COLO829 (cell line): ENCODE measurements around the gene GLYR1.

Experiments
- DNase-seq: peaks from one replicate; pipeline ENCODE4 v3.0.0; 2012; ENCODE audit warnings: low spot score

GLYR1 gene

DNA sequence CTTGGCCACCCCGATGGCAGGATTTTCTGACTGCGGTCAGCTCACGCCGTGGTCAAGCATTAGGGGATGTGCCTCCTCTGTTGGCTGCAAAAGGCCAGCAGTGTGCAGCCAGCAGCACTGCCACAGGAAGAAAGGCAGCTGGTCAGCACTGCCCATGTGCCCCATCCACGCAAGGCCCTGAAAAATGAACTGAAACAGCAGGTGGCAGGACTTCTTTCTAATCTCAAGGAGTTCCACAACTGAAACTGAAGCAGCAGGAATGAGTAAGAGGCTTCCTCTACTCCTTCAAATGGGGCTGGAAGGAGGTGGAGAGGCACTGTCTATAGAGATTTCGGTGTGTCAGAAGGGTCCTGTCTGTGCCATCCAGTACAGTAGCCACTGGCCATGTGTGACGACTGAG lies 83.3 kb downstream of the GLYR1 start:
- DNase-seq = no peak

GRCh38 chr16:4762205-4762604 lies 84.9 kb downstream of the GLYR1 start:
- DNase-seq = no peak

GRCh38 chr16:4760221-4760910 lies 86.7 kb downstream of the GLYR1 start:
- no peak for DNase-seq

GRCh38 chr16:4755687-4756086 lies 91.4 kb downstream of the GLYR1 start:
- DNase-seq = no peak

DNA sequence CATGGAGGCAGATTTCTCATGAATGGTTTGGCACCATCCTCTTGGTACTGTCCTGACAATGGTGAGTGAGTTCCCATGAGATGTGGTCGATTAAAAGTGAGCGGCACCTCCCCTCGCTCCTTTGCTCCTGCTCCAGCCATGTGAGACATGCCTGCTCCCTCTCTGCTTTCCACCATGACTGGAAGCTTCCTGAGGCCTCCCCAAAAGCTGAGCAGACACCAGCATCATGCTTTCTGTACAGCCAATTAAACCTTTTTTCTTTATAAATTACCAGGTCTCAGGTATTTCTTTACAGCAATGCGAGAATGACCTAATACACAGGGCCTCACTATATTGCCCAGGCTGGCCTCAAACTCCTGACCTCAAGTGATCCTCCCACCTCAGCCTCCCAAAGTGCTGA lies 92.2 kb downstream of the GLYR1 start:
- no peak for DNase-seq

DNA sequence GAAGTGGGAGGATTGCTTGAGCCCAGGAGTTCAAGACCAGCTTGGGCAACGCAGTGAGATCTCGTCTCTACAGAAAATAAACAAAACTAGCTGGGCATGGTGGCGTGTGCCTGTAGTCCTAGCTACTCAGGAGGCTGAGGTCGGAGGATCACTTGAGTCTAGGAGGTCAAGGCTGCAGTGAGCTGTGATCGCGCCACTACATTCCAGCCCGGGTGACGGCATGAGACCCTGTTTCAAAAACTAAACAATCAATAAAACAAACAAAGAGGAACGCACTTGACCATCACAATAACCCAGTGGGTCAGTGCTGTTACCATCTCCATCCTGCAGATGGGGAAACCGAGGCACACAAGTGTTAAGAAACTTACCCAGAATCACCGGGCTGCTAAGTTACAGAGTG lies 93.9 kb downstream of the GLYR1 start:
- DNase-seq = no peak
